Activated CD8-positive, alpha-beta T cell treated with anti-CD3 and anti-CD28 coated beads for 36 hours (primary cell): ENCODE measurements around the gene RBM17. TPM values are rescaled to one million over a fixed set of nuclear protein-coding genes. Genes with fewer than 3 reads are reported as not detected.

Experiments used
- ATAC-seq: fragments of 200-7000 bp; cut with Tn5 transposase; one replicate; pipeline ENCODE4 v1.10.0; 2021; ENCODE audit warnings: mild to moderate bottlenecking, moderate library complexity
- CTCF ChIA-PET: fragments of 350-600 bp; sonication (Branson Sonifier 250); formaldehyde crosslinking; loops from one replicate; lab custom pipeline; 2021; ENCODE audit warnings: antibody characterized with exemption; lab: Charles Lee
- POLR2A ChIA-PET: fragments of 350-600 bp; sonication (Branson Sonifier 250); formaldehyde crosslinking; loops from one replicate; lab custom pipeline; 2021; ENCODE audit warnings: antibody characterized with exemption; lab: Charles Lee
- DNase-seq: peaks from one replicate; pipeline ENCODE4 v3.0.0-alpha.2; 2020
- H3K27ac Mint-ChIP-seq: one replicate; pipeline ENCODE4 v1.8.0; 2021; ENCODE audit warnings: mild to moderate bottlenecking, mixed read lengths
- H3K27me3 Mint-ChIP-seq: one replicate; pipeline ENCODE4 v1.8.0; 2021; ENCODE audit warnings: mixed read lengths
- H3K36me3 Mint-ChIP-seq: one replicate; pipeline ENCODE4 v1.8.0; 2021; ENCODE audit warnings: low read depth, mixed read lengths
- H3K4me1 Mint-ChIP-seq: one replicate; pipeline ENCODE4 v1.8.0; 2021; ENCODE audit warnings: low read depth, mixed read lengths
- H3K4me3 Mint-ChIP-seq: one replicate; pipeline ENCODE4 v1.8.0; 2021; ENCODE audit warnings: mild to moderate bottlenecking, moderate library complexity, mixed read lengths
- H3K9me3 Mint-ChIP-seq: one replicate; pipeline ENCODE4 v1.8.0; 2021; ENCODE audit warnings: mixed read lengths
- intact Hi-C: fragments of 100-400 bp; cut with micrococcal nuclease; formaldehyde crosslinking; loops from one replicate; pipeline ENCODE4 v1.10.0; 2022
- total RNA-seq, 2 experiments: library from RNA; stranded (reverse); gene quantifications; one replicate each; pipeline ENCODE4 v1.2.3, GENCODE V29; 2021
- TF ChIP-seq, protein P1 (sequence below): fragments of 200-600 bp; IDR thresholded peaks from one replicate; pipeline ENCODE4 v1.8.0; 2022; ENCODE audit warnings: antibody characterized with exemption, mild to moderate bottlenecking

RBM17 gene
- total RNA-seq, 2 experiments from 2014 or later: 284 to 285 TPM

DNA sequence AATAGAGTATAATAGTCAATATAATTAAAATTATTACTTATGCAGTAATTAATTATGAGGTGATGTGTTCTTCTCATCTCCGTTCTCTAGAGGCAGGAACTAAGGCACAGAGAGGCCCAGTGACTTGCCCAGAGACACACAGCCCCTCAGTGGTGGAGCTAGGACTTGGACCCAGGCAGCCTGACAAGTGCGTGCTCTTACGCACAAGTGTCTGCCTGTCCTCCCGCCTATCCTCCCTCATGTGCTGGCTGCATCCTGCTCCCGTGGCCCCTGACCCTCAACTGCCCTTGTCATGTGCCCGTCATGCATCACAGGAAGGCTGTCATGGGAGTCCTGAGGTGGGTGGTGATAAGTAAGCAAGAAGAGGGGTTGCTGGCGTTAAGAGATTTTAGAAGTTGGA lies 41.0 kb upstream of the RBM17 start:
- peak overlapping the region; percentile 76 for H3K4me3 Mint-ChIP-seq
- no peak for ATAC-seq
- H3K27me3 Mint-ChIP-seq: no peaks in the 10 kb centered on the region
- peaks cover 90% of the 10 kb centered on the region for H3K4me1 Mint-ChIP-seq
- peaks cover 91% of the 10 kb centered on the region for H3K36me3 Mint-ChIP-seq
- H3K27ac Mint-ChIP-seq: peak overlapping the region; percentile 91
- DNase-seq: no peak
- TF ChIP-seq, protein P1, sequence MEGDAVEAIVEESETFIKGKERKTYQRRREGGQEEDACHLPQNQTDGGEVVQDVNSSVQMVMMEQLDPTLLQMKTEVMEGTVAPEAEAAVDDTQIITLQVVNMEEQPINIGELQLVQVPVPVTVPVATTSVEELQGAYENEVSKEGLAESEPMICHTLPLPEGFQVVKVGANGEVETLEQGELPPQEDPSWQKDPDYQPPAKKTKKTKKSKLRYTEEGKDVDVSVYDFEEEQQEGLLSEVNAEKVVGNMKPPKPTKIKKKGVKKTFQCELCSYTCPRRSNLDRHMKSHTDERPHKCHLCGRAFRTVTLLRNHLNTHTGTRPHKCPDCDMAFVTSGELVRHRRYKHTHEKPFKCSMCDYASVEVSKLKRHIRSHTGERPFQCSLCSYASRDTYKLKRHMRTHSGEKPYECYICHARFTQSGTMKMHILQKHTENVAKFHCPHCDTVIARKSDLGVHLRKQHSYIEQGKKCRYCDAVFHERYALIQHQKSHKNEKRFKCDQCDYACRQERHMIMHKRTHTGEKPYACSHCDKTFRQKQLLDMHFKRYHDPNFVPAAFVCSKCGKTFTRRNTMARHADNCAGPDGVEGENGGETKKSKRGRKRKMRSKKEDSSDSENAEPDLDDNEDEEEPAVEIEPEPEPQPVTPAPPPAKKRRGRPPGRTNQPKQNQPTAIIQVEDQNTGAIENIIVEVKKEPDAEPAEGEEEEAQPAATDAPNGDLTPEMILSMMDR: no peak
- intact Hi-C loops: loop anchor here (5.0 kb wide), 1 partner anchor 71 kb away; the partner anchor contains the start of gene IL15RA
- ChIA-PET POLR2A (interaction anchor here (0.7 to 17.2 kb wide), 8 partner anchors 9 to 74 kb away, joined by 3 to 846 read pairs (median 4); partner anchors contain the start of gene IL2RA), CTCF (interaction anchor here (0.6 to 12.1 kb wide), 8 partner anchors 14 to 155 kb away, joined by 3 to 118 read pairs (median 3); partner anchors contain the start of genes IL2RA and PFKFB3)
- no peaks in the 10 kb centered on the region for H3K9me3 Mint-ChIP-seq

DNA sequence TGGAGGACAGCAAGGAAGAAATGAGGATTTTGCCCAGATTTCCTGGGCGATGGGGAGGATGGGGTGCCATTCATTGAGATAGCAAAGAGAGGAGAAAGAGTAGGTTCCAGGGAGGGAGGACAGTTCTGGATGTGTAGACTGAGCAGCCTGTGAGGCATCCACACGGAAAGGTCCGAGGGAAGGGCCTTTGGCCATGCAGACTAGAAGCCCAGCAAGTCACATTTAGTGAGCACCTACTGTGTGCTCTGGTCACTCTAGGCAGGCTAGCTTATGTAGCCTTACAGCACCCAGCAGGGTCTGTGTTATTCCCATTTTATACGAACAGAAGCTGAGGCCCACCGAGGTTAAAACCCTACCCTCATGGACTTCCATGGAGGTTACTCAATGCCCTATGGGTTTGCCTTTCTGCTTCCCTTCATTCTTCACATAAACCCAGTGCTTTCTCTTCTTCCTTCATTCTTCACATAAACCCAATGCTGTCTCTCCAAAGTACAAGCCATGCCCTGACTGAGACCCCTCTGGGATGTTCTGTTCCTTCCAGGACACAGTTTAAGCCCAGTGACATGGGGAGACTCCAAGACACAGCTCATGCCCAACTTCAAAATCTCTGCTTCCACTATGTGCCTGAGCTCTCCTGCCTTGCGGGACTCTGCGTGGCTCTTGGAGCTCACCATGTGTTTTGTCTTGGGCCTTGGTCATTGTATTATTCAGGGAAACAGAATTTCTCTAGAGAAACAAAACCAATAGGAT lies 40.4 kb upstream of the RBM17 start:
- H3K27me3 Mint-ChIP-seq: no peaks in the 10 kb centered on the region
- no peak for DNase-seq
- ChIA-PET POLR2A (interaction anchor here (1.1 to 17.2 kb wide), 11 partner anchors 8 to 154 kb away, joined by 3 to 846 read pairs (median 8); partner anchors contain the start of genes IL15RA, IL2RA and PFKFB3), CTCF (interaction anchor here (0.9 to 12.1 kb wide), 5 partner anchors 18 to 42 kb away, joined by 3 to 118 read pairs (median 3); no protein-coding TSS in a partner anchor)
- peak overlapping the region; percentile 76 for H3K4me3 Mint-ChIP-seq
- TF ChIP-seq, protein P1: no peak
- H3K4me1 Mint-ChIP-seq: peaks cover 89% of the 10 kb centered on the region
- intact Hi-C loops: loop anchor here (5.0 kb wide), 1 partner anchor 71 kb away; the partner anchor contains the start of gene IL15RA
- H3K27ac Mint-ChIP-seq: peak overlapping the region; percentile 91
- H3K9me3 Mint-ChIP-seq: no peaks in the 10 kb centered on the region
- ATAC-seq: no peak
- peaks cover 89% of the 10 kb centered on the region for H3K36me3 Mint-ChIP-seq

DNA sequence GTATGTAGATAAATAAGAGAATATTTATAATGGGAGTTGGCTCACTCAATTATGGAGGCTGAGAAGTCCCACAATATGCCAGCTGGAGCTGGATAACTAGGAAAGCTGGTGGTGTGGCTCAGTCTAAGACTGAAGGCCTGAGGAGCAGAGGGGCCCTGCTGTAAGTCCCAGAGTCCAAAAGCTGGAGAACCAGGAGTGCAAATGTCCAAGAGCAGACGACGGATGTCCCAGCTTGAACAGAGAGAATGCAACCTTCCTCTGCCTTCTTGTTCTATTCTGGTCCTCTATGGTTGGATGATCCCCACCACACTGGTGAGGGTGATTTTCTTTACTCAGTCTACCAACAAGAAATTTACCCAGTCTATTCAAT lies 39.8 kb upstream of the RBM17 start:
- ChIA-PET CTCF (interaction anchor here (0.9 to 12.1 kb wide), 7 partner anchors 18 to 41 kb away, joined by 3 to 118 read pairs (median 5); no protein-coding TSS in a partner anchor), POLR2A (interaction anchor here (1.0 to 17.2 kb wide), 9 partner anchors 9 to 153 kb away, joined by 3 to 846 read pairs (median 8); partner anchors contain the start of genes IL15RA, IL2RA and PFKFB3)
- Mint-ChIP-seq H3K36me3 (peaks cover 89% of the 10 kb centered on the region), H3K27ac (peak overlapping the region; percentile 91), H3K27me3 (no peaks in the 10 kb centered on the region), H3K4me1 (peaks cover 89% of the 10 kb centered on the region), H3K4me3 (peak overlapping the region; percentile 76), H3K9me3 (no peaks in the 10 kb centered on the region)
- TF ChIP-seq, protein P1: no peak
- DNase-seq (no peak), ATAC-seq (no peak)
- intact Hi-C loops: loop anchor here (5.0 kb wide), 1 partner anchor 72 kb away; the partner anchor contains the start of gene IL15RA

DNA sequence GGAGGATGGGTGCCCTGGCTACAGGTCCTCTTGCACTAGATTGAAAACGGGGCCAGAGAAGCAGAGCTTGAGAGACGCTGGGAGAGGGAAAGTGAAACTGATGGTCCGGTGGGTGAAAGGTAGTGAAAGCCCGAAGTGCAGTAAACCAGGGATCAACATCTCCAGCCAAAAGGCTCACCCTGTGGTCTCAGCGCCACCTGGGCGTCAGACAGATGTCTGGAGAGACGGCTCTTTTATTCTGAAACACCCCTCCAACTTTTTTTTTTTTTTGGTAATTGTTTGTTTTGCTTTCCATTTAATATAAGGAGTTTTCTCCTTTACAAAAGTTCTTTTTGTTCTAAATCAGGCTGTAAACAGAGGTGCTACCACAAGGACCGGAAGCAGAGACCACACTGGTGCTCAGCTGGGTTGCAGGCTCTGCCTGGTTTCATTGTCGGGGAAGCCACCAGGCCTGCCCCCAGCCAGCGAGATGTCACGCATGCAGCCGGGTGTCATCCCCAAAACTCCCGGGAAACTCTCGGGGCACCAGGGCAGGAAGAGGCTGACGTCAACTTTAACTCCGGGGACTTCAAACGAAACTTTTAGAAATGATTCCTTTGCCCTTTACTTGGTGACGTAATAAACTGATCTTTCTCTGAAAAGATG lies 37.9 kb upstream of the RBM17 start:
- peak overlapping the region; percentile 76 for H3K4me3 Mint-ChIP-seq
- no peaks in the 10 kb centered on the region for H3K27me3 Mint-ChIP-seq
- peaks cover 84% of the 10 kb centered on the region for H3K36me3 Mint-ChIP-seq
- no peaks in the 10 kb centered on the region for H3K9me3 Mint-ChIP-seq
- H3K27ac Mint-ChIP-seq: peak overlapping the region; percentile 91
- TF ChIP-seq, protein P1: no peak
- intact Hi-C loops: loop anchor here (2.0 to 10.0 kb wide), 3 partner anchors 22 to 534 kb away; partner anchors contain the start of genes PRKCQ and RBM17
- CTCF ChIA-PET: interaction anchor here (0.9 to 12.1 kb wide), 9 partner anchors 11 to 42 kb away, joined by 4 to 118 read pairs (median 6); partner anchors contain the start of gene IL2RA
- peaks cover 84% of the 10 kb centered on the region for H3K4me1 Mint-ChIP-seq
- peak; percentile 98 for DNase-seq
- peak; percentile 41 for ATAC-seq
- POLR2A ChIA-PET: interaction anchor here (0.5 to 17.2 kb wide), 15 partner anchors 7 to 547 kb away, joined by 3 to 846 read pairs (median 5); partner anchors contain the start of genes IL15RA, IL2RA and PFKFB3
